GM10266 (cell line): Measurements from ENCODE around the gene SMNDC1.
"Not testable (repeated sequence)": the region's sequence is repeated elsewhere in the genome, so short reads cannot be mapped to it uniquely, and the experiment has no call there.

ENCODE experiments used
- DNase-seq: peaks from one replicate; pipeline ENCODE4 v3.0.0; 2012; ENCODE audit errors: extremely low spot score
- CTCF ChIP-seq: IDR thresholded peaks from 2 replicates; pipeline ENCODE4 v1.5.1; 2012; ENCODE audit warnings: mild to moderate bottlenecking, low read depth; ENCODE audit not compliant: control insufficient read depth, insufficient read depth; ENCODE audit errors: missing control alignments

Gene SMNDC1

GRCh38 chr10:110265573-110266193 is 39.0 kb downstream of the SMNDC1 start:
- no peak for TF ChIP-seq CTCF
- DNase-seq = no peak

DNA sequence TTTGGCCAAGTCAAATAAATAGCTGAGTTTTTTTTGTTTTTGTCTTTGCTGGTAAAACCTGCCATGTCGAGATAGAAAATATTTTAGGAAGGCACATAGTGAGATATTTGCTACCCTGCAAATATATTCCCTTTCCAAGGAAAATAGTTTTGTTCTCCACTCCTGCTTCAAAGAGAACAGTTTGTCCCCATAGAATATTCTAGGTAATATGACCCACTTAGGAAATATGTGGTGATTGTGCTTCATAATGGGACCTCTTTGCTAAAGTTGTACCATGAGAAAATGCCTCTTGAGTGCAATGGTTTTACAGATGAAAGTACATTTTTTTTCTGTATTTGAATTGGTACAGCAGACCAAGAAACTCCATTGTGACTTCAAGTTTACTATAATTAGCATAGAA is 41.6 kb downstream of the SMNDC1 start:
- TF ChIP-seq CTCF = no peak
- DNase-seq = no peak

GRCh38 chr10:110260746-110261477 is 43.8 kb downstream of the SMNDC1 start:
- TF ChIP-seq CTCF = no peak
- no peak for DNase-seq

DNA sequence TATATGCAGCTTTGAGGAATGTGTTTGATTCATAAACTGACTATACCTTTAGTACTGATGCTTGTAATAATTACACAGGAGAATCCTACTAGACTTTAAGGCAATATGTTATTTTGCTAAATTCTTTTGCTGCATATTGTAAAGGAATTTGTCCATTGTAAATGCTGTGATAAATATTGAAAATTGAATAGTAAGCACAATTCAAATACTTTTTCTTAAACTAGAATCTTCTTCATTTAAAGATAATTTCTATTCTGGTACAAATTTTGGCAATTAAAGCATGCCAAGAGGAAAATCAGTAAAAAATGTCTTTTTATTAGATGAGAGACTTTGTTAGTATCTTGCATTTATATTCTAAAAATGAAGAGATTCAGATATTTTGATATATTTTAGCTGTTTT is 45.4 kb downstream of the SMNDC1 start:
- no peak for DNase-seq
- no peak for TF ChIP-seq CTCF

- TF ChIP-seq CTCF = no peak
- no peak for DNase-seq
Measured at GRCh38 chr10:110258542-110258941, 46.2 kb downstream of the SMNDC1 start.

DNA sequence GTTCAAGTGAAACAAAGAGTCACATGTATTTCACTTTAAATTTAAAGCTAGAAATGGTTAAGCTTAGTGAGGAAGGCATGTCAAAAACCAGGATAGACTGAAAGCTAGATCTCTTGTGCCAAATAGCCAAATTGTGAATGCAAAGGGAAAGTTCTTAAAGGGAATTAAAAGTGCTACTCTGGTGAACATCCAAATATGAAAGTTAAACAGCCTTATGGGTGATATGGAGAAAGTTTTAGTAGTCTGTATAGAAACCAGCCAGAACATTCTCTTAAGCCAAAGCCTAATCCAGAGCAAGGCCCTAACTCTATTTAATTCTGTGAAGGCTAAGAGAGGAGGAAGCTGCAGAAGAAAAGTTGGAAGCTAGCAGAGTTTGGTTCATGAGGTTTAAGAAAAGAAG is 50.3 kb downstream of the SMNDC1 start:
- no peak for DNase-seq
- no peak for TF ChIP-seq CTCF

DNA sequence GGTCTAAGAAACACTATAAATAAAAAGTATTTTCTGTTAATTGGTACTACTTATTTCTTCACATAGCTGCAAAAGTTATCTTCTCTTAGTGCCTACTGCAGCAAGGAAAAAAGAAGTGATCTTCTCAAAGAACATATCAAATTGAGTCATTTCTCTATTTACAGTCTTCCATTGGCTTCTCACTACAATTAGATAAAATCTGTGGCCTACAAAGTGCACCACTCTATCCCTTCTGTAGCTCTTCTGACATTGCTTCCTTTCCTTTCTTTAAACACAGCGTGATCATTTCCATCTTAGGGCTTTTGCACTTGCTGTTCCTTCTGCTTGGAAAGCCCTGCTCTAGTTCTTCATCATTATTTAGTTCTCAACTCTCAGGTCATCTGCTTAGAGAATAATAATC is 52.6 kb downstream of the SMNDC1 start:
- no peak for TF ChIP-seq CTCF

GRCh38 chr10:110251392-110251791 is 53.3 kb downstream of the SMNDC1 start:
- not testable (repeated sequence) for DNase-seq

More for the DNA sequence above, 52.6 kb downstream of the SMNDC1 start:
- DNase-seq = no peak

DNA sequence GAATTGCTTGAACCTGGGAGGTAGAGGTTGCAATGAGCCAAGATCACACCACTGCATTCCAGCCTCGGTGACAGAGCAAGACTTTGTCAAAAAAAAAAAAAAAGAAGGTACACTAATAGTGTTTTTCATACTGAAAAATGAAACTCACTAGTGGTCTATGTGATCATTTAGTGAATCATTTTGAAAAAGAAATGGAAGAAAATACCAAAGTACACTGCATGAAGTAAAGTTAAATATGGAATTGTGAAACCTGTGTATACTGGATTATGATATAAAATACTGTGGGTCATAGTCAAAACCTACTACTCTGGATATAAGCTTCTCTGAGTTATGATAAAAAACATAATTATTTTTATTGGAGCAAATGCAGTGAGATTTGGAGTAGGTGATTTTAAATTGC is 55.2 kb downstream of the SMNDC1 start:
- not testable (repeated sequence) for DNase-seq

- not testable (repeated sequence) for DNase-seq
Measured at GRCh38 chr10:110247833-110248232, 56.9 kb downstream of the SMNDC1 start.
